T-helper 2 cell (primary cell): ENCODE measurements around the gene LRP5.
"Not testable (repeated sequence)": the region's sequence is repeated elsewhere in the genome, so short reads cannot be mapped to it uniquely, and the experiment has no call there.

Source experiments
- DNase-seq, 5 experiments: peaks; one replicate each; pipeline versions ENCODE4 v3.0.0 to v3.0.0-alpha.2; 2012 to 2022

LRP5 gene

GRCh38 chr11:68424981-68425865 is 112.8 kb downstream of the LRP5 start:
- no peak for DNase-seq

DNA sequence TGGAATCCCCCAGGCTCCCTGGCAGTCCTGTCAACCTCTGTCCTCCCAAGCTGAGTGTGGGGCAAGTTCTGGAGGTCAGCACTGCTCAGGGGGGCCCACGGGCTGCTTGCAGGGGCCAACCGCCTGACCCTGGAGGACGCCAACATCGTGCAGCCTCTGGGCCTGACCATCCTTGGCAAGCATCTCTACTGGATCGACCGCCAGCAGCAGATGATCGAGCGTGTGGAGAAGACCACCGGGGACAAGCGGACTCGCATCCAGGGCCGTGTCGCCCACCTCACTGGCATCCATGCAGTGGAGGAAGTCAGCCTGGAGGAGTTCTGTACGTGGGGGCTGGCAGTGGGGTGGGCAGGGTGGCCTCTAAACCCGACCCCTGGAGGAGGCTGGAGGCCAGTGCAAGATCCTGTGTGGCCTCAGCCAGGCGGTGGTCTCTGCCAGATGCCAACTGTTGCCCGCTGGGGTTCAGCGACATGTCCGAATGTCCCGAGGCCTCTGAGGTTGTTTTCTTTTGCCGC is 113.5 kb downstream of the LRP5 start:
- DNase-seq, result no peak

GRCh38 chr11:68429661-68430060 is 117.3 kb downstream of the LRP5 start:
- no peak for DNase-seq

DNA sequence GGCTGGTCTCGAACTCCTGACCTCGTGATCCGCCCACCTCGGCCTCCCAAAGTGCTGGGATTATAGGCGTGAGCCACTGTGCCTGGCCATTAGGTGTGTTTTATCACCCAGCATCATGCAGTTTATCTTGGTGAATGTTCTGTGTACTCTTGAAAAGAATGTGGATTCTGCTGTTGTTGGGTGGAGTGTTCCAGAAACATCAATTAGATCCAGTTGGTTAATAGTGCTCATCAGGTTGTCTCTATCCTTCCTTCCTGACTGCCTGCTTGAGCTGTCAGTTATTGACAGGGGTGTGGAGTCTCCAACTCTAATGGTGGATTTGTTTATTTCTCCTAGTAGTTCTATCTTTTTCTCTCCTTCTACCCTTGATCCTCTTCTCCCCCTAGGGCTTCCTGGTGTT is 118.0 kb downstream of the LRP5 start:
- no peak for DNase-seq

- DNase-seq, result no peak
These were observed 118.4 kb downstream of the LRP5 start for GRCh38 chr11:68430801-68431200.

- no peak for DNase-seq
These were observed 119.7 kb downstream of the LRP5 start for GRCh38 chr11:68431984-68432645.

DNA sequence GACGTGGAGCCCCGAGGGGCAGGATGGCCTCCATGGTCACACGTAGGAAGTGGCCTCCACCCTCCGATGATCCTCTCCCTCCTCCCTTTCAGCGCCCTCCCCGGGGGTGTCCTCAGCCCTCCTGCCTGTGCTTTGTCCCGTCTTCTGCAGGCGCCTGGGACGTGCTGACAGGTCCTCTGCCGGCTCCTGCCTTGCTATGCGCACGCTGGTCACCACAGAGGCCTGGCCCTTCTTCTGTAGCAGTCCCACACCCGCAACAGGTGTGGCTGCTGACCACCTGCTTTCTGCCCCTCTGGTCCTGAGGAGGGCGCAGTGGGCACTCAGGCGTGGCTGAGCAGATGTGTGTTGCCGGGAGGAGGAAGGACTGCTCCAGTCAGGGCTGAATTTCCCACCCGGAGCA is 120.5 kb downstream of the LRP5 start:
- no peak for DNase-seq

DNA sequence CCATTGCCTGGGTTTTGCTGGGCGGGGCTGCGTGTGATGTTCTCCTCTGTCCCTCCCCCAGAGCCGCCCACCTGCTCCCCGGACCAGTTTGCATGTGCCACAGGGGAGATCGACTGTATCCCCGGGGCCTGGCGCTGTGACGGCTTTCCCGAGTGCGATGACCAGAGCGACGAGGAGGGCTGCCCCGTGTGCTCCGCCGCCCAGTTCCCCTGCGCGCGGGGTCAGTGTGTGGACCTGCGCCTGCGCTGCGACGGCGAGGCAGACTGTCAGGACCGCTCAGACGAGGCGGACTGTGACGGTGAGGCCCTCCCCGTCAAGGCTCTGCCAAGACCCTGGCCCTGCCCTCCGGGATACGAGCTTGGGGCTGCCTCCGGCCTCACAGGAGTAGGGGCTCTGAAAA is 121.2 kb downstream of the LRP5 start:
- no peak for DNase-seq

DNA sequence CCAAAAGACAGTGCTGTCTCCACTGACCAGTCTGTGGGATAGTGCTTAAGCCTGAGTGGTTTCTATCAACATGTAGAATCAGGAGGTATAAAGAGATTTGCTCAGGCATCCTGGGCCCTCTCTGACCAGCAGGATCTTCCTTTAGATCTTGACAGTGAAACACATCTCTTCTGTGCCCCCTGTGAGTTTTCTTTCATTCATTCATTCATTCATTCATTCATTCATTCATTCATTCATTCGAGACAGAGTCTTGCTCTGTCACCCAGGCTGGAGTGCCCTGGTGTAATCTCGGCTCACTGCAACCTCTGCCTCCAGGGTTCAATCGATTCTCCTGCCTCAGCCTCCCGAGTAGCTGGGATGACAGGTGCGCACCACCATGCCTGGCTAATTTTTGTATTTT is 121.8 kb downstream of the LRP5 start:
- DNase-seq, result not testable (repeated sequence)

DNA sequence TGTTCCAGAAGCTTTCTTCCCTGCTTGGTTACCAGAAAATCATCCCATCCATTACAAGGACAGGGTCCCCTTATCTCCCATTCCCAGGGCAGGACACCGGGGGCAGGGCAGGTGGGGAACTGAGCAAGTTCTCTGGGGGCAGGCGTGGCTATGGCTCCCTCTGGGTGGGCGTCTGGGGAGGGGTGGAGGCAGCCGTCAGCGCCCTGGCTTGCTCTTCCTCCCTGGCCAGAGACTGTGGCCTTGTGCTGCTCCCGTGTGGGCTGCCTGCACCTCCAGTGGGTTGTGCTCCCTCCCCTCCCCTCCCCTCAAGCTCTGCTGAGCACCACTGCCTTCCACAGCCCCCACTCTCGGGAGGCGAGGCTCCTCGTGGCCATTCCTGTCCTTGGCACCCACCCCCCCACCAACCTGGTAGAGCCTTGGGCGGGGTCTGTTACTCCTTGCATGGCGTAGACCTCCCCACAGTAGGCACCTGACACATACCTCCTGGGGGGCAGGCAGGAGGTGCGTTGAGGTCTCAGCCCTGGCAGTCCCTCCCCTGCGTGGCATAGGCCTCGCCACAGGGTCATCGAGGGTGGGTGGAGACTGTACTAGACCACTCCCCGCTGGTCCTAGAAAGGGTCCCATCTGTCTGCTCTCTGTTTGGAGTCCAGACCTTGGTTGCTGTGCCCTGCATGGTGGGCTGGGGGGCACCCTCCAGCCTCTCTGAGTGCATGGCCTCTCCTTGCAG is 123.9 kb downstream of the LRP5 start:
- no peak for DNase-seq

- no peak for DNase-seq
These were observed 124.9 kb downstream of the LRP5 start for GRCh38 chr11:68436985-68437926.

DNA sequence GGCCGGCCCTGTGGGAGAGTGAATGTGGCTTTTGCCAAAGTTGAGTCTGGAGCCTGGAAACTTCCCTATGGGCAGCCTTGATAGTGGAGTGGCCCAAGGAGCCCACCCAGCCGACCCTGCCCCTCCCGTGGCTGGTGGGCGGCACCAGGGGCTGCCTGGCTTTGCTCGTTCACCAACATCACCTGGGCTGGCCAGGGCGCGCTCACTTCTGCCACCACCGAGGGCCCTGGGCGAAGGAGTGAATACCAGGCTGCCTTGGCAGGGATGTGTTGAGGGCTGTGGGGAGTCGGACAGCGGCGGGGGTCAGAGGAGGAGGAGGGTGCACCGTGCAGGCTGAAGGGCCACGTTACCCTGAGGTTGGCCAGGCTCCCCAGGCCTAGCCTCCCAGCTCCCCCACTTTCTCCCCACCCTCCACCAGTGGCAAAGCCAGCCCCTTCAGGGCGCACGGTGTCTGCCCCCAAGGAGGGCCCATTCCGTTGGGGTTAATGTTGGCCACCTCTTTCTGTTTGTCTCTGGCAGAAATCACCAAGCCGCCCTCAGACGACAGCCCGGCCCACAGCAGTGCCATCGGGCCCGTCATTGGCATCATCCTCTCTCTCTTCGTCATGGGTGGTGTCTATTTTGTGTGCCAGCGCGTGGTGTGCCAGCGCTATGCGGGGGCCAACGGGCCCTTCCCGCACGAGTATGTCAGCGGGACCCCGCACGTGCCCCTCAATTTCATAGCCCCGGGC is 125.7 kb downstream of the LRP5 start:
- DNase-seq, result no peak

DNA sequence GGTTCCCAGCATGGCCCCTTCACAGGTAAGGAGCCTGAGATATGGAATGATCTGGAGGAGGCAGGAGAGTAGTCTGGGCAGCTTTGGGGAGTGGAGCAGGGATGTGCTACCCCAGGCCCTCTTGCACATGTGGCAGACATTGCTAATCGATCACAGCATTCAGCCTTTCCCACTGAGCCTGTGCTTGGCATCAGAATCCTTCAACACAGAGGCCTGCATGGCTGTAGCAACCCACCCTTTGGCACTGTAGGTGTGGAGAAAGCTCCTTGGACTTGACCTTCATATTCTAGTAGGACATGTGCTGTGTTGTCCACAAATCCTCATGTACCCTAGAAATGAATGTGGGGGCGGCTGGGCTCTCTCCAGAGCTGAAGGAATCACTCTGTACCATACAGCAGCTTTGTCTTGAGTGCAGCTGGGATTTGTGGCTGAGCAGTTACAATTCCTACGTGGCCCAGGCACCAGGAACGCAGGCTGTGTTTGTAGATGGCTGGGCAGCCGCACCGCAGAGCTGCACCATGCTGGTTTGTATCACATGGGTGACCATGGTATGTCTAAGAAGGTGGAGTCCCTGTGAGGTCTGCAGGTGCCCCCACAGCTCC is 126.4 kb downstream of the LRP5 start:
- DNase-seq, result no peak

DNA sequence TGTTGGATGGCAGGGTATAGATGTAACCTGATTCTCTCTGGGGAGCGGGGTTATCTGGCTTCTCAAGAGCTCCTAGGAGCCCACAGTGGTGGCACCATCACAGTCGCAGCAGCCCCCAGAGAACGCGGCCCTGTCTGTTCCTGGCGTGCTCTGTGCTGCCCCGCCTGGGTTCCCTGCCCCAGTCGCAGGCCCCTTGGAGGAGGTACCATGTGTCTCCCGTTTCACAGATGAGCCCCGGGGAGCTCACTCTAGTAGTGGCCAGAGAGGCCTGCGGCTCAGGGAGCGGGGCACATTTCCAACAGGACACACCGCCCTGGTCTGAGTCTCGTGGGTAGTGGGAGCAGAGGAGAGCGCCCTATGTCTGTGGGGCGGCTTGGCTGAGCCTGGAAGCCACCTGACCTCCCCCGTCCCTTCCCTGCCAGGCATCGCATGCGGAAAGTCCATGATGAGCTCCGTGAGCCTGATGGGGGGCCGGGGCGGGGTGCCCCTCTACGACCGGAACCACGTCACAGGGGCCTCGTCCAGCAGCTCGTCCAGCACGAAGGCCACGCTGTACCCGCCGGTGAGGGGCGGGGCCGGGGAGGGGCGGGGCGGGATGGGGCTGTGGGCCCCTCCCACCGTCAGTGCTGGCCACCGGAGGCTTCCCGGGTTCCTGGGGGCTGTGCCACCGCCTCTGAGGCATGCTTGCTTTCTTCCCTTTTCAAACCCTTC is 127.1 kb downstream of the LRP5 start:
- DNase-seq, result no peak

- DNase-seq, result no peak
These were observed 127.8 kb downstream of the LRP5 start for GRCh38 chr11:68440224-68440623.

DNA sequence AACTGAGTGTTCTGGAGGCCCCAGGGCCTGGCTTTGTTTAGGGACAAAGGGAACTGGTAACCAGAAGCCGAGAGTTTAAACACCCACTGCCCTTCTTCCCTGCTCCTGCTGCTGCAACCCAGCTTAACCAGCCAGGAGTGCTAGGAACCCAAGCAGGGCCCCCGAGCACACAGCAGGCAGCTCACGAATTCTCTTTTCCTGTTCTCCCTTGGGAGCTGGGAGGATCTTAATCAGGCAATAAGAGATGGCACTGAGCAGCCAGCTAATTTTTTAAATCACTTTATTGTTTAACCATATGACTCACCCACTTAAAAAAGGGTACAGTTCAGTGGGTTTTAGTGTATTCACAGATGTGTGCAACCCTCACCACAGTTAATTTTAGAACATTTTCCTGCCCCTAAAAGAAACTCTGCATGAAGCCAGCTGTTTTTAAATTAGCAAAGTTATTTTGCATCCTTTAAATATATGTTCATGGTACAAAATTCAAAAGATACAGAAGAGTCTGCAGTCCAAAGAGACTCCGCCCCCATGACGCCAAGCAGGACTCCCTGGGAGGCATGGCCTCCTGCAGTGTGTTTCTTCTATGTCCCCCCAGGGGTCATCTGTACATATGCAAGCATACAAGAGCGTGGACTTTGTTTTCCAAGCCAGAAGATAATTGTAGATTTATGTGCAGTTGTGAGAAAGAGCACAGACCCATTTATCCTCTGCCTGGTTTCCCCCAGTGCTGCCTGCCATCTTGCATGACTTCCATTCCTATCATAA is 129.3 kb downstream of the LRP5 start:
- no peak for DNase-seq

DNA sequence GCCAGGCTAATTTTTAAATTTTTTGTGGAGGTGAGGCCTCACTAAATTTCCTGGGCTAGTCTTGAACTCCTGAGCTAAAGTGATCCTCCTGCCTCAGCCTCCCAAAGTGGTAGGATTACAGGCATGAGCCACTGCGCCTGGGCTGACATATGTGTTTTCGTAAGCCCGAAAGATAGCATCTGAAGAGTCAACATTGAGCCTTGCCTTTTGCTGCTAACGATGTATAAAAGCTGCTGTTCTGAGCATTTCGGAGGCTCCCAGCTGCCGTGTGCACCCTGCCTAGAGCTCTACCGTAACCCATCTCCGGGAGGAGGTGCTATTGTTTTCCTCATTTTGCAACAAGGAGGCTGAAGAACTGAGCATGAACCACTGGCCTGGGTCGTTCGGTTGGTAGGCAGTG is 130.0 kb downstream of the LRP5 start:
- DNase-seq, result no peak

DNA sequence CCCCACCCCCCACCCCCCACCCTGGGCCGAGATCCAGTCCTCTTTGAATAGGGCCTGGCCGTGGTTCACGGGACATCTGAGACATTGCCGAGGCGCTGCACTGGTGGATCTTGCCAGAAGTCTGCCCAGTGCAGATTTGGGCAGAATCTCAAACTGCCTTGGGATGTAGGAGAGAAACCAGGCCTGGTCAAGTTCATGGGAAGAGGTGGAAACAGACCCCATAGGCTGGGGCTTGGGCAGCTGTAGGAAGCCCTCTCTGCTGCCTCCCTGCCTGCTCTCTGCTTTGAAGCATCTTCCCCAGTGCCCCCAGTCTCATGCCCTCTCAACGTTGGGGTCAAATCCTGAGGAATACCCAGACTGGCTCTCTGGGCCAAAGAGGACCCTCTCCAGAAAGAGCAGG is 132.2 kb downstream of the LRP5 start:
- no peak for DNase-seq

- no peak for DNase-seq
These were observed 133.2 kb downstream of the LRP5 start for GRCh38 chr11:68445531-68446035.
